ENCODE data around the gene EGLN2. TPM values are rescaled to one million over a fixed set of nuclear protein-coding genes. Genes with fewer than 3 reads are reported as not detected.
"Not testable (repeated sequence)": the region's sequence is repeated elsewhere in the genome, so short reads cannot be mapped to it uniquely, and the experiment has no call there.

Gene EGLN2
- total RNA-seq, 1 donor from 2014 or later: 68.0 TPM

GRCh38 chr19:40827386-40828247, 28.6 kb downstream of the EGLN2 start:
- no peak for DNase-seq (ENCODE audit: missing footprints)
- no peak for ATAC-seq
- intact Hi-C loops (cut with DNase I): no loop called here

GRCh38 chr19:40829205-40829604, 30.2 kb downstream of the EGLN2 start:
- no peak for DNase-seq (ENCODE audit: missing footprints)
- intact Hi-C loops (cut with DNase I): no loop called here
- no peak for ATAC-seq

- ATAC-seq; DNase-seq (ENCODE audit: missing footprints); intact Hi-C loops (cut with DNase I): not testable (repeated sequence)
These were observed 31.8 kb downstream of the EGLN2 start for GRCh38 chr19:40830741-40831140.

GRCh38 chr19:40831502-40832430, 32.8 kb downstream of the EGLN2 start:
- intact Hi-C loops (cut with DNase I): no loop called here

GRCh38 chr19:40832431-40832790, 33.4 kb downstream of the EGLN2 start:
- ATAC-seq; intact Hi-C loops (cut with DNase I); DNase-seq (ENCODE audit: missing footprints): not testable (repeated sequence)

More at GRCh38 chr19:40831502-40832430, 32.8 kb downstream of the EGLN2 start:
- ATAC-seq (no peak), DNase-seq (ENCODE audit: missing footprints) (no peak)

- intact Hi-C loops (cut with DNase I); ATAC-seq; DNase-seq (ENCODE audit: missing footprints): not testable (repeated sequence)
These were observed 34.9 kb downstream of the EGLN2 start for GRCh38 chr19:40833728-40834533.

- DNase-seq (ENCODE audit: missing footprints): no peak
- no peak for ATAC-seq
- intact Hi-C loops (cut with DNase I): no loop called here
These were observed 37.9 kb downstream of the EGLN2 start for GRCh38 chr19:40836754-40837429.

- DNase-seq (ENCODE audit: missing footprints); ATAC-seq; intact Hi-C loops (cut with DNase I): not testable (repeated sequence)
These were observed 39.5 kb downstream of the EGLN2 start for GRCh38 chr19:40838477-40838876.

- intact Hi-C loops (cut with DNase I); DNase-seq (ENCODE audit: missing footprints); ATAC-seq: not testable (repeated sequence)
These were observed 43.0 kb downstream of the EGLN2 start for GRCh38 chr19:40842012-40842411.

- DNase-seq (ENCODE audit: missing footprints); intact Hi-C loops (cut with DNase I): not testable (repeated sequence)
- peak; percentile 48 for ATAC-seq
These were observed 44.1 kb downstream of the EGLN2 start for GRCh38 chr19:40842997-40843652.

- peak; percentile 60 for ATAC-seq
- intact Hi-C loops (cut with DNase I); DNase-seq (ENCODE audit: missing footprints): not testable (repeated sequence)
These were observed 44.7 kb downstream of the EGLN2 start for GRCh38 chr19:40843653-40844052.

GRCh38 chr19:40846722-40847121, 47.7 kb downstream of the EGLN2 start:
- ATAC-seq; DNase-seq (ENCODE audit: missing footprints); intact Hi-C loops (cut with DNase I): not testable (repeated sequence)

- DNase-seq (ENCODE audit: missing footprints): not testable (repeated sequence)
These were observed 51.3 kb downstream of the EGLN2 start, which contains the start of gene CYP2A6 for GRCh38 chr19:40850277-40850676. Gene CYP2A6, minus strand, starts transcription at chr19:40850447. Its CDS starts 21 bp downstream, at chr19:40850426.

GRCh38 chr19:40852467-40853152, 53.6 kb downstream of the EGLN2 start:
- intact Hi-C loops (cut with DNase I); DNase-seq (ENCODE audit: missing footprints); ATAC-seq: not testable (repeated sequence)

More at GRCh38 chr19:40850277-40850676, 51.3 kb downstream of the EGLN2 start, which contains the start of gene CYP2A6:
- ATAC-seq; intact Hi-C loops (cut with DNase I): not testable (repeated sequence)

Data from Right ventricle myocardium inferior (tissue), 1 donor.